RCC 7860 (cell line): ENCODE measurements around the gene GPSM1.
"Not testable (repeated sequence)": the region's sequence is repeated elsewhere in the genome, so short reads cannot be mapped to it uniquely, and the experiment has no call there.

ENCODE experiments used
- DNase-seq: peaks from one replicate; pipeline ENCODE4 v3.0.0-alpha.2; 2015; ENCODE audit warnings: low spot score
- FAIRE-seq: peaks from 2 replicates; lab custom pipeline; 2012; peaks lifted over from hg19 to GRCh38; lab: Jason Lieb, UNC

Gene GPSM1

DNA sequence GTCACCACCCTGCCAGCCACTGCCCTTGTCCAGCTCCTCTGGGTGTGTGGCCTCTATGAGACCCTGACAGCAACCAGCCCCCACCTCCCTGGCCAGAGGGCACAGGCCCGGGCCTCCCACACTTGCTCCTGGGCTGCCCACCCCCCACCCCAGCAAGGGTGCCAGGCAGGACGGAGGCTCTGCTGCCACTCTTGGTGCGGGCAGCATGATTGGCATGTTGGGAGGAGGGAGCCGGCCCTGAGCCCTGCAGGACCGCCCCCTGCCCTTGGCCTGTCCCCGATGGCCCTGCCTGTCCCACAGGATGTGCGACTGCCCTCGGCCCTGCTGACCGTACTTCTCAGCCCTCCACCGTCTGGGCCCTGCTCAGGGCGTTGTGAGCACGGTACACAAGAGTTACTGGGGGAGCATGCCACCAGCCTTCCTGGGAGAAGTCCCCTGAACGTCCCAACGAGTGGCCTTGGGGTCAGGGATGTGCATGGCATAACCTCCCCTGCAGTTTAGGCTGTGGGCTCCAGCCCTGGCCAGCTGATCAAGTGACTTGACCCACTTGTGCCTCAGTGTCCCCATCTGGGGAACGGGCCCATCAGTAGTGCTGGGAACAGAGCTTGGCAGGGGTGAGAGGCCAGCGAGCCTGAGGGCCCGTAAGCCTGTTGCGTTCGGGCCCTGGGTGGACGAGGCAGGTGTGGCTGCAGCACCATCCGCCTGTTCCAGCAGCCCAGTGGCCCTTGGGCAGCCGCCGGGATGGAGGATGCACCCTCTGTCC lies 16.0 kb downstream of the GPSM1 start:
- no peak for DNase-seq
- FAIRE-seq, result no peak

DNA sequence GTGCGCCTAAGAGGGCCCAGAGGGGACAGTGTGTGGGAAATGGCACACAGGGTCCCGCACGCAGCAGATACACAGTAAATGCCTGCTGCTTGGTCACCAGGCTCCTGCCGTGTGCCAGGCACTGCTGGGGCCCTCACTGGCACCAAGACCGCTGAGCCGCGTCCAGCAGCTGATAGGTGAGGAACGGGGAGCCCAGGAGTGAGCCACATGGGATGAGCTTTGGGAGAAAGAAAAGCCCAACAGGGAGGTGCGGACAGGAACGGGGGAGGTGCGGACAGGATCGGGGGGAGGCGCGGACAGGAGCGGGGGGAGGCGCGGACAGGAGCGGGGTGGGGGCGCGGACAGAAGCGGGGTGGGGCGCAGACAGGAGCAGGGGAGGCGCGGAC lies 16.5 kb downstream of the GPSM1 start:
- FAIRE-seq, result no peak
- no peak for DNase-seq

DNA sequence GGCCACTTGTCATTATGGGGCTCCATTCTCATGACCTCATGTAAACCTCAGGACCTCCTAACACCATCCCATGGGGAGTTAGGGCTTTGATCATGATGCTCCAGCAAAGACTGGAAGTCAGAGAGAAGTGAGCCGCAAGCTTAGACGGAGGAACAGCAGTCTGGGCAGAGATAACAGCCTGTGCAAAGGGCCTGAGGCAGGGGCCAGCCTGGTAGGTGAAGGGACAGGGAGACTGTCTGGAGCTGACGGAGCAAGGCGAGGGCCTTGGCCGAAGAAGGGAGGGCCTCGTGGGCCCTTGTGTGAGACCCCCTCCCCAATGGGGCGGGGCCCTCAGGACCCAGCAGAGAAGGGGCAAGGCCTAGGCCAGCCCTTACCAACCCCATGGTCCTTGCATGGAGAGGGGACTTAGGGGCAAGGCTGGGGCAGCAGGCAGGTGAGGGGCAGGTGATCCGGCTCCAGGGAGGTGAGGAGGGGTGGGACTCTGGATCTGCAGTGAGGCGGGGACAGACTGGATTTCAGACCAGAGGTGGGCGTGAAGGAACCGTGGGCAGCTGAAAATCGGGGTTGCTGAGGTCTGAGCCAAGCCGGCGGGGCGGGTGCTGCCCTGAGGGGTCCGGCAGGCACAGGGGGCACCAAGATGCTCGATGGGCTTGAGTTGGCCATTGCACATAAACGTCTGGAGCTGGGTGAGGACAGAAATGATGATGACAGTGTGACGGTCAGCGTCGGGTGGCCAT lies 17.4 kb downstream of the GPSM1 start:
- no peak for DNase-seq
- FAIRE-seq, result no peak

DNA sequence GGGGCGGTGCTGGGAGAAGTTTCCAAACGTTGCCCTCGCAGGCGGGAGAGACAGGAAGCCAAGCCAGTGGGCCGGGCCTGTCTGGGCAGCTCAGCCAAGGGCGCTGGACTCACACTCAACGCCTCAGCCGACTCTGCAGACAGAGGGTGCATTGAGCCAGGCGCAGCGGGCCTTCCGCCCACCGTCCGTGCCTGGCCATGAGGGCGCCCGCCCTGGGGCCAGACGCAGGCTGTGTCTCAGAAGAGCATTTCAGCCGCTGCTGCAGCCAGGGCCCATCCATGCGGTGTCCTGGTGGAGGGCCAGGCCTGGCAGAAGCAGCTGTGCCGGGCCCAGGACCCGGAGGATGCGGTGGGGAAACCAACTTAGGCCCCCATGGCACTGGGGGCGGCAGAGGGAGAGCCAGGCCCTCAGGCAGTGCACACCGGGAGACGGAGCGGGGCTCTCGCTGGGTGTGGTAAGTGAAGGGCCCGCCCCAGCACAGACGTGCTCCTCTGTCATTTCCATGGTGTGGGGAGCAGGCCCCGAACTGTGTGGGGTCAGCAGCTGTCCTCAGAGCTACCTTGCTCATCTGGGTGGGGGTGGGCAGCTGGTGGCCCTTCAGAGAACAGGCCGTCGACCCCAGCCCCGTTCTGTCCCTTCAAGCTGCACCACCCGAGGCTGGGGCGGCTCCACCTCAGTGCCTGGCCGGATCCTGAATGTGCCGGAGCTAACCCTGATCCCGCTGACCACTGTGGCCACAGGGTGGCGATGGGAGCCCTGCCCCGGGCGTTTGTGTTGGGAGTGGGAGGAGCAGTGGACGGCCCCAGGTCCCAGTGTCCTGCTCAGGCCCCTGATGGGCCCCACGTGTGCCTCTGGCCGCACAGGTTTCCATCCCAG lies 18.2 kb downstream of the GPSM1 start:
- DNase-seq (peak; percentile 27), FAIRE-seq (no peak)

DNA sequence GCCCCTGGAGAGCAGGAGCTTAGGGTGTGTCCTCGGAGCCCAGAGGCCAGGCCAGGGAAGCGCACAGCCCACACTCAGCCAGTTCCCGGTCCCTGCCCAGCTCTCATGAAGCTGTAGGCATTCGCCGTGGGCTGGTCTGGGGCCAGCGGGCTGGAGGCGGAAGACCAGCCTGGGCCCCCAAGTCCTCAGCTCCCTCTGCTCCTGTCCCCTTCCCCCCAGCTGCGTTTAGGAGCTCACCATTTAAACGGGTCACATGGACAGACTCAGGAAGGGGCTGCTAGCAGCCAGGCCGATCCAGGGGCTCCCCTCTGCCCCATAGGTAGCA lies 18.8 kb downstream of the GPSM1 start:
- FAIRE-seq (no peak), DNase-seq (no peak)

DNA sequence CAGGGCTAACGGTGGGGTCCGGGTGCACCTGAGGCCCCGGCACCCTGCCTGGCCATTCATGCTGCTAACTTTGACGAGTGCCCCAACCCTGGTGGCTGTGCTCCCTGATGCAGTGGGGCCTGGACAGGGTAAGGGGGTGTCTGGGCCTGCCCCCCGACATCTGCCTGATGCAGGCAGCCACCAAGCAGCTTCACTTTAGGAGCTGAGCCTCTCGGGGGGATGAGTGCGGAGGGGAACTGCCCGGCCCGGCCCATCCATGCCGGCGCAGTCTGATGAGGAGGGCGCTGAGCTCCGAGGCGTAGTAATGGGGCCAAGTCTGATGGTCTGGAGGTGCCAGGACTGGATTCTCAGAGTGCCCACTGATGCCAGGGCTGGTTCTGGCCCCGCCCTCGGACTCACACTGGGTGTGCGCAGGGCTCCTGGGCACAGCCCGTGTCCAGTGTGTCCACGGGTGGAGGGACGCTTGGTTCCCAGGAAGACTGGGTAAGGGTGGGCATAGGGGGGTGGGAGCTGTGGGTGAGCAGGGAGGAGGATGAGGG lies 19.7 kb downstream of the GPSM1 start:
- no peak for DNase-seq
- FAIRE-seq, result no peak

DNA sequence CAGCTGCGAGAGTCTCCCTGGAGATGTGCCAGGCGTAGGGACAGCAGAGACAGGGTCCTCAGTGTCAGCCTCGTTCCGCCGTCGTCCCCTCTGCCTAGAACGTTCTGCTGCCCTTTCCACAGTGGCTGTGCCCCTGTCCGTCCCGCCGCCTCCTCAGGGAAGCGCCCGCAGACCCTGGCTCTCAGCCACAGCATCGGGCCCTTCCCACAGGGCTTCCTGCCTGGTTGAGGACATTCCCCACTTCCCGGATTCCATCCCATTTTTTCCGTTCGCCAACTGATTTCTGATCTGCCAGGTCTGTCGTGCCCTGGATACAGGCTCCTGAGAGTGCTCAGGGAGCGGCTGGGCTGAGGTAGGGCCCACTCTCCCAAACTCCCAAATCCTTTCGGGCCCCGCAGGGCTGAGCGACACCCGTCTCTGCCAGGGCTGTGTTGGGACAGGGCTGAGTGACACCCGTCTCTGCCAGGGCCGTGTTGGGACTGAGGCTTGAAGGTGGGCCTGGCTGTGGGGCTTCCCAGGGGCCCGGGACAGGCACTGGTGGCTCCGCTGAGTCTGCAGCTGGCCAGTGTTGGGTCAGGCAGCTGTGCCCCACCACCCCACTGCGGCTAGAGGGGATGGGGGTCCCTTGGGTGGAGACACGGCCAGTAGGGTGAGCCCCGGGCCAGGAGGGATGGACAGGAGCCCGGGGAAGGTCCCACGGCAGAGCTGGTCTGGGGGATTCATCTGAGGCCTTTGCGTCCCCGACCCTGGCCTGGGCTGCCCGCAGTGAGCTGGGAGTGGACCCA lies 20.3 kb downstream of the GPSM1 start:
- DNase-seq (no peak), FAIRE-seq (no peak)

DNA sequence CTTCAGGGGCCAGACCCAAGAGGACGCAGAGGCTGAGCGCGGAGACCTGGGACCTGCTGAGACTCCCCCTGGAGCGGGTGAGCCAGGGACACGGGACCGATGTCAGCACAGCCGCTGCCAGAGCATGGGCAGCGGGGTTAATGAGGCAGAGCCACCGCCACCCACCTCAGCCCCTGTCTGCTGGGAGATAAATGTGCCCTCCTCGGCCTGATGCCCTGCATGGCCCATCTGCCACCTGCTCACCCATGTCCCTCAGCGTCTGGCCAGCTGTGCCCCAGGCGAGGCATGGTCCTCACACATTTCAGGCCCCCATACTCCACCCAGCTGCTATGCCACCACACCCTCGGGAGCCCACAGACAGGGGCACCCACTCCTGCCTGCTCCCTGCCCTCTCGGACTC lies 21.4 kb downstream of the GPSM1 start:
- no peak for FAIRE-seq
- no peak for DNase-seq

DNA sequence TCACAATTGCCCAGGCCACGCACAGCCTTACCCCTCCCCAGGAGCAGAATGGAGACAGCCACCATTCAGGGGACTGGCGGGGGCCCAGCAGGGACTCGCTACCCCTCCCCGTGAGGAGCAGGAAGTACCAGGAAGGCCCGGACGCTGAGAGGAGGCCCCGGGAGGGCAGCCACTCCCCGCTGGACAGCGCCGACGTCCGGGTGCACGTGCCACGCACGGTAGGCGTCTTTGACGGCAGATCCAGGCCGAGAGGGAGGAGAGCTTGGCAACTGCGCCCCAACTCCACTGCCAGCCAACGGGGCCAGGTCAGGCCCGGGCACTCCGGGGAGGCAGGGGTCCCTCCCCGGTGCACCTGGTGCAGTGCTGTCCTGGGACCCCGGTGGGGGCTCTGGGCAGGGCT lies 22.2 kb downstream of the GPSM1 start:
- FAIRE-seq (no peak), DNase-seq (no peak)

DNA sequence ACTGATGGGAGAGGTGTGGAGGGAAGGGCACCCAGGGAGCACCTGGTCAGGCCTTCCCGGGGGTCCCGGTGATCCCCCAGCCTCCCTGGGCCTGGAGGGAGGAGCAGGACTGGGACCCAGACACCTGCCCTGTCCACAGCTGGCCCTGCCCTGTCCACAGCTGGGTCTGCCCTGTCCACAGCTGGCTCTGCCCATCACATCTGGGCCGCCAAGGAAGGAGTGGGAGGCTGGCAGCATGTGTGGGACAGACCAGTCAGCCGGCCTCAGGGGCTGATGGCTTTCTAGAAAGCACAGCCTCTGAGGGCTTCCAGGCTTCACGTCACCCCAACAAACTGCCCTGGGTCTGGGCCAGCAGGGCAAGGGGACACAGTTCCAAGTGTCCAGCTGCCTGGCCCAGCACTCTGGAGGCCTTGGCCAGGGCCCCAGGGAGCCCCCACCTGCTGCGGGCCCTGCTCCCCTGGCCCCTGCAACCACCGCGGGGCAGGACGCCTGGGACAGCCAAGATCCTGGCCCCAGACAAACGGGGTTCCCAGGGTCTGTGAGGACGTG lies 24.0 kb downstream of the GPSM1 start:
- DNase-seq (no peak), FAIRE-seq (no peak)

DNA sequence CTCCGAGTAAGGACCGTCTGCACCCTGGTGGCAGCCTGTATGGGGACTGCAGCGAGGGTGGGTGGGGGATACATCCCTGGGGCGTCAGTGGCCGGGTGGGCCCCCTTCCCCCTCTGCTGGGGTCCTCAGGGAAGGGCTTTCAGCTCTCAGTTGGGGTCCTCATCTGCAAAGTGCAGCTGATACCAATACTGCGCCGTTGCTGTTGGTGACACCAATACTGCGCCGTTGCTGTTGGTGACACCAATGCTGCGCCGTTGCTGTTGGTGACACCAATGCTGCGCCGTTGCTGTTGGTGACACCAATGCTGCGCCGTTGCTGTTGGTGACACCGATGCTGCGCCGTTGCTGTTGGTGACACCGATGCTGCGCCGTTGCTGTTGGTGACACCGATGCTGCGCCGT lies 24.5 kb downstream of the GPSM1 start:
- not testable (repeated sequence) for DNase-seq, FAIRE-seq

DNA sequence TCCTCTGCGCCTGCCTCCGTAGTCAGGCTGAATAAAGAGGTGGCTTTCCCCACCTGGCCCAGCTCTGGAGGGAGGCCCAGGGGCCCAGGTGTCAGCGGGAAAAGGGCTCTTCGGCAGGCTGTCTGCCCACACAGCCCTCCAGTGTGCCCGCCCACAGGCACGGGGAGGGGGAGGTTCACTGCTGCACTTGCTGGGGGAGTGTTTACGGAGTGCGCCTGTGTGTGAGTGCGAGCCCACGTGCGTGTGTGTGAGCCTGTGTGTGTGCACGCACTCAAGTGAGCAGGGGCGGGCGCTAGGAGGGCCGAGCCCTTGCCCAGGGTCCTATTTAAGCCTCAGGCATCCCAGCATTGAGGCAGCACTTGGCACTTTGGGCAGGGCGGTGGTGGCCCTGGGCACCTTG lies 25.3 kb downstream of the GPSM1 start:
- no peak for DNase-seq
- no peak for FAIRE-seq

DNA sequence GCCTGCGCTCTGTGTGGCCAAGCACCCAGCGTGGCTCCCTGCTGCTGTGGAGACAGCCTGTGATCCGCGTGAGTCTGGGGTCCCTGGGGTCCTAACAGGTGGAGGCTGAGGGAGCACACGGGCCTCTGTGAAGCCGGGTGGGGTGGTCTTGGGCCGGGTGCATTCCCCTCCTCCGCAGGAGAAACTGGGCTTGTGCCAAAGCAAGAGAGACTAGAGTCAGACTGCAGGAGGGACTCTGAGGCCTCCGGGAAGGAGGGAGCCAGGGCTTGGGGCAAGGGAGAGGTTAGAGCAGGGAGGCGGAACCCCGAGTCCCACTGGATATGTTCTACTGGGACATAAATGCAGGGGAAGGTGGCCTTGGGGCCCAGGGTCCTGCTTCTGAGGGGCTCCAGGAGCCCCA lies 25.7 kb downstream of the GPSM1 start:
- no peak for FAIRE-seq
- no peak for DNase-seq

DNA sequence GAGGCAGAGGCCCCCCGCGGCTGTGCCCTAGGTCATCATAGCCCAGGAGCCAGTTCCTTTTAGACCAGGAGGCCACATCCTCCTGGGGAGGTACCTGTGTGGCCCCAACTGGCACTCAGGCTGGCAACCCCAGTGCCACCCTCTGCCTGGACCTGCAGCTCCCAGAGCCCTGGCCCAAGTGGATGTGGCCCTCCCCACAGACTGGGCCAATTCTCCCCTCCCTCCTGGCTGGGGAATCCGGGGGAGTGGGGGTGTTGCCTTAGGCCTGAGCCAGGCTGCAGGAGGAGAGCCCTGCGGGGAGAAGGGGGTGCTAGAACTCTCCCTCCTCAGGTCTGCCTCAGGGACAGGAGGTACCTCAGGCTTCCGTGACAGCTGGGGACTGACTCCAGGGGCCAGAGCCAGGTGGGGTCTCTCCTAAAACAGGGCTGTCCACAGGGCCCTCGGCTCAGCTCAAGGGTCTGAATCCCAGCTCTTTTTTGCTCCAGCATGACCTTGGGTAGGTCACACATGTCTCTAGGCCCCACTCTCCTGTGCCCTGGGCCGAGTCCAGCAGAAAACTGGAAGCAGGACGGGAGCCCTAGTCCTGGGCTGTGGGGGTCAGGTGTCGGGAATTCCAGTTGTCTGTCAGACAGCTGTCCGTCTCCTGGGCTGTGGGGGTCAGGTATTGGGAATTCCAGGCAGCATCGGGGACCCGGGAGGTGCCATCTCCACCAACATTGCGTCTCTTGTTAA lies 26.6 kb downstream of the GPSM1 start:
- no peak for FAIRE-seq
- no peak for DNase-seq

DNA sequence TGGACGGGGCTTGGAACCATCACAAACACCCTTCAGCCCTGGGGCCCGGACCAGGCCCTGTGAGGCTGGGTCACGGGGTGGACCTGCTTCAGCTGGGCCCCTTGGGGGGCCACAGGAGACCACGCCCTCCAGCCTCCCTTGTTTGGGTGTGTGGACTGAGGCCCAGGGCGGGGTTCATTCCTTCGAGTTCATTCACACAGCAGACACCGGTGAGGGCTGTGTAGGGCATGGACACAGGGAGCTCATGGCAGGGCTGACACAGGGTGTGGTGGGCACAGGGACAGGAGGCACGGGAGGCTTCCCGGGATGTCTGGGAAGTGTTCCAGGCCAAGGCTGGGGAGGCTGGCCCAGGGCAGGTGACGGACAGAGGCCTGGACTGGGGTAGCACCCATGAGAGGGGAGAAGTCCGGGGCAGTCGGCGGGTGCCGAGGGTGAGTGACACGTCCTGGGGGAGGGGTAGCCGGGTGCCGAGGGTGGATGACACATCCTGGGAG lies 27.3 kb downstream of the GPSM1 start:
- FAIRE-seq (no peak), DNase-seq (peak; percentile 53)

DNA sequence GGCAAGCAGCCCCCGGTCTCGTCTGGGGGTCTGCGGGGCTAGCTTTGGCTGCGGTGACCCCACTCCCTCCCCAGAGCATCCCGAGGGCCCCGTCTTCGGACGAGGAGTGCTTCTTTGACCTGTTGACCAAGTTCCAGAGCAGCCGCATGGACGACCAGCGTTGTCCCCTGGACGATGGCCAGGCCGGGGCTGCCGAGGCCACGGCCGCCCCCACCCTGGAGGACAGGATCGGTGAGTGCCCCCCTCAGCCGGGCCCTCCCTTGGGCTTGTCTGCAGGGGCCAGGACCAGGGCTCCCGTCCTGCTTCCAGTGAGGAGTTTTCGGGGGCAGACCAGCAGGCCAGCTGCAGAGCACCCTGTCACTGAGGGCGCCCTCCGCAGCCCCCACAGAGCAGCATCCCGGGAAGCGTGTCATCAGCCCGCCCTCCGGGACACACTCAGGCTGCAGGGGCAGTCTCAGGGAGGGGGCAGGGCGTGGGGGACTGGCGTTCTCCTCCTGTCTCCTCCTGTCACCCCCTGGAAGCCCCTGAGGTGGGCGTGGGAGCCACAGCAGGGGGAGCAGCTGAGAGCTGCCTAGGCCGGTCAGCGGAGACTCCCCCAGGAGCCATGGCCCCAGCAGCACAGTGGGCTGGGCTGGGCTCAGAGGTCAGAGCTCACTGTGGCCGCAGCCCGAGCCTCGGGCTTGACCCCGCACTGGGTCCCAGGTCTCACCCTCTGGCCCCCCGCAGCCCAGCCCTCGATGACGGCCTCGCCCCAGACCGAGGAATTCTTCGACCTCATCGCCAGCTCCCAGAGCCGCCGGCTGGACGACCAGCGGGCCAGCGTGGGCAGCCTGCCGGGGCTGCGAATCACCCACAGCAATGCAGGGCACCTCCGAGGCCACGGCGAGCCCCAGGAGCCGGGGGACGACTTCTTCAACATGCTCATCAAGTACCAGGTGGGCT lies 28.5 kb downstream of the GPSM1 start:
- FAIRE-seq (no peak), DNase-seq (no peak)

DNA sequence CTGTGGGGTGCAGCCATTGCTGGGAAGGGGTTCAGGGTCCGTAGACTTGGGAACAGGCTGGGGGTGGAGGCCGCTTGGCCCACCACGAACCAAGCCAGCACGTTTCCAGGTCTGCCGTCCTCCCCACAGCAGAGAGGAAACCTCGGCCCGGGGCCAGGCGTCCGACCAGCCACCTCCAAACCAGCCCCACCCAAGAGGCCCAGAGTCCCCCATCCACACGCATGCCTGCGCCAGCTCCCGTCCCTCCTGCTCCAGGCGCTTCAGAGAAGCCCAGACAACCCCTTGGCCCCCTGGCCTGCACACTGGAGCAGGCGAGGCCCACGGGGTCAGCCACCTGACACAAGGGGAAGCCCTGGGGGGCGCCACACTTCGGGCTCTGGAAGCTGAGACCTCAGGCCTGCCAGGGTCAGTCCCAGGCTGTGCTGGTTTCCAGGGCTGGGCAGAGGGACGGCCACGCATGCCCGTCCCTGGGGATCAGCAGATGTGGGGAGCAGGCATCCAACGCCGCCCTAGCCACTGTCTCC lies 29.9 kb downstream of the GPSM1 start:
- DNase-seq (no peak), FAIRE-seq (no peak)

DNA sequence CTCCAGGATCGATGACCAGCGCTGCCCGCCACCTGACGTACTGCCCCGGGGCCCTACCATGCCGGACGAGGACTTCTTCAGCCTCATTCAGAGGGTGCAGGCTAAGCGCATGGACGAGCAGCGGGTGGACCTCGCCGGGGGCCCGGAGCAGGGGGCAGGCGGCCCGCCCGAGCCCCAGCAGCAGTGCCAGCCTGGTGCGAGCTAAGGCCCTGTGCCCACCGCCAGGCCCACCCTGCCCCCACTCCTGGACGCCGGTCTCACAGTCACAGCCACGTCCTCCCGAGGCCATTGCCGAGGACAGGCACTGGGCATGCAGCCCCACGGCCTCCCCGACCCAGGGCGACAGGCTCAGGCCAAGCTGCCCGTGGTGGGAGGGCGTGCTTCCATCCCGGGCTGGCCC lies 30.7 kb downstream of the GPSM1 start:
- DNase-seq (no peak), FAIRE-seq (no peak)
